Stimulated activated naive B cell treated with anti-CD40 and anti-IgM and Interleukin-4, amounts not matched to agents 10 μg/mL and 1 μg/mL and 100 μg/mL, for 72 hours (primary cell): ENCODE measurements around the gene RC3H2.
A peak's percentile ranks its signal among the peaks of the same experiment; 100 is the strongest.
"Not testable (repeated sequence)": the region's sequence is repeated elsewhere in the genome, so short reads cannot be mapped to it uniquely, and the experiment has no call there.

Experiments used
- ATAC-seq, 2 donors: fragments of 150-1000 bp; cut with Tn5 transposase; replicated peaks; 2 replicates each; pipeline ENCODE4 v1.10.0; 2021; ENCODE audit warnings: moderate library complexity in 1 of 2
- DNase-seq: peaks from one replicate; pipeline ENCODE4 v3.0.0; 2021
- H3K27ac Mint-ChIP-seq: one replicate; pipeline ENCODE4 v1.8.0; 2022; ENCODE audit warnings: mild to moderate bottlenecking, mixed read lengths
- H3K27me3 Mint-ChIP-seq, 2 donors: one replicate each; pipeline ENCODE4 v1.8.0; 2022; ENCODE audit warnings: mixed read lengths in 2 of 2
- H3K36me3 Mint-ChIP-seq, 2 donors: one replicate each; pipeline ENCODE4 v1.8.0; 2022; ENCODE audit warnings: mixed read lengths in 2 of 2, mild to moderate bottlenecking in 1 of 2
- H3K4me1 Mint-ChIP-seq, 2 donors: one replicate each; pipeline ENCODE4 v1.8.0; 2022; ENCODE audit warnings: mixed read lengths in 2 of 2, mild to moderate bottlenecking in 1 of 2
- H3K4me3 Mint-ChIP-seq, 2 donors: one replicate each; pipeline ENCODE4 v1.8.0; 2022; ENCODE audit warnings: mild to moderate bottlenecking in 2 of 2, mixed read lengths in 2 of 2, moderate library complexity in 1 of 2
- H3K9me3 Mint-ChIP-seq, 2 donors: one replicate each; pipeline ENCODE4 v1.8.0; 2022; ENCODE audit warnings: mixed read lengths in 2 of 2, mild to moderate bottlenecking in 1 of 2

Gene RC3H2

GRCh38 chr9:122845116-122845515, 60.0 kb downstream of the RC3H2 start:
- Mint-ChIP-seq H3K4me1 (peaks cover 0 to 5% of the 10 kb centered on the region in 2 donors), H3K36me3 (peaks cover 17 to 24% of the 10 kb centered on the region in 2 donors), H3K27me3 (no peaks in the 10 kb centered on the region), H3K4me3 (no peak overlapping the region), H3K9me3 (no peaks in the 10 kb centered on the region), H3K27ac (no peak overlapping the region)
- no peak for DNase-seq
- ATAC-seq: no peak

DNA sequence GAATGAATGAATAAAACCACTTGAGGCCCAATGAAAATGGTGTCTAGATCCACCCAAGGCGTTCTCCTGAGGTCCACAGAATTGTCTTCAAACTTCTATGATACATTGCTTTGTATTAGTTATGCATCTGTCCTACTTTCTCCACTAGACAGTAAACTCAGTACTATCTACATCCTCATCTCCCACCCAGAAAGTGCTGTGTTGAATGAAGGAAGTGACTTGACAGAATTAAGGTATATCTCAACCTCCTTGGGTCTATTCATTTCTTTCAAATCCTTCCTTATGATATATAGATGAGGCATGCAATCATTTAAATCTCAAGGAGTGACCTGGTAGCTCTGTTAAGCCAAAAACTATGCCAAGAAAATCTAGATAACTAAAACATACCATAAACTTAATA, 61.0 kb downstream of the RC3H2 start:
- DNase-seq: no peak
- peaks cover 17 to 20% of the 10 kb centered on the region in 2 donors for H3K36me3 Mint-ChIP-seq
- no peaks in the 10 kb centered on the region for H3K27me3 Mint-ChIP-seq
- peaks cover 0 to 4% of the 10 kb centered on the region in 2 donors for H3K9me3 Mint-ChIP-seq
- no peak overlapping the region for H3K4me3 Mint-ChIP-seq
- H3K4me1 Mint-ChIP-seq: peaks cover 0 to 5% of the 10 kb centered on the region in 2 donors
- no peak overlapping the region for H3K27ac Mint-ChIP-seq
- ATAC-seq: no peak

GRCh38 chr9:122841501-122841900, 63.7 kb downstream of the RC3H2 start:
- no peak overlapping the region for H3K27ac Mint-ChIP-seq
- H3K4me3 Mint-ChIP-seq: no peak overlapping the region
- no peaks in the 10 kb centered on the region for H3K27me3 Mint-ChIP-seq
- H3K36me3 Mint-ChIP-seq: peaks cover 6 to 8% of the 10 kb centered on the region in 2 donors
- peaks cover 0 to 4% of the 10 kb centered on the region in 2 donors for H3K9me3 Mint-ChIP-seq
- peaks cover 0 to under 1% of the 10 kb centered on the region in 2 donors for H3K4me1 Mint-ChIP-seq
- DNase-seq: no peak
- ATAC-seq: no peak

DNA sequence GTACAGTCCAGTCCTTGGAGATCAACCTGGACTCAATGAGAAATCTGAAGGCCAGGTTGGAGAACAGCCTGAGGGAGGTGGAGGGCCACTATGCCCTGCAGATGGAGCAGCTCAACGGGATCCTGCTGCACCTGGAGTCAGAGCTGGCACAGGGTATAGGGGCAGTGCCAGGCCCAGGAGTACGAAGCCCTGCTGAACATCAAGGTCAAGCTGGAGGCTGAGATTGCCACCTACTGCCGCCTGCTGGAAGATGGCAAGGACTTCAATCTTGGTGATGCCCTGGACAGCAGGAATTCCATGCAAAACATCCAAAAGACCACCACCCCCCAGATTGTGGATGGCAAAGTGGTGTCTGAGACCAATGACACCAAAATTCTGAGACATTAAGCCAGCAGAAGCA, 66.7 kb downstream of the RC3H2 start:
- H3K9me3 Mint-ChIP-seq, DNase-seq, H3K27ac Mint-ChIP-seq, ATAC-seq, H3K4me1 Mint-ChIP-seq, H3K4me3 Mint-ChIP-seq, H3K36me3 Mint-ChIP-seq, H3K27me3 Mint-ChIP-seq: not testable (repeated sequence)

- H3K4me3 Mint-ChIP-seq: no peak overlapping the region
Observed at GRCh38 chr9:122837266-122837850, 67.8 kb downstream of the RC3H2 start.

GRCh38 chr9:122835313-122835731, 69.8 kb downstream of the RC3H2 start:
- peak overlapping the region; percentile 37 for H3K27ac Mint-ChIP-seq
- no peaks in the 10 kb centered on the region for H3K36me3 Mint-ChIP-seq
- H3K4me3 Mint-ChIP-seq: peak overlapping the region; percentile 29 to 42
- peaks cover 8 to 10% of the 10 kb centered on the region in 2 donors for H3K4me1 Mint-ChIP-seq
- peak; percentile 27 to 39 for ATAC-seq
- H3K9me3 Mint-ChIP-seq: peaks cover 0 to 4% of the 10 kb centered on the region in 2 donors
- no peak for DNase-seq
- no peaks in the 10 kb centered on the region for H3K27me3 Mint-ChIP-seq

More at GRCh38 chr9:122837266-122837850, 67.8 kb downstream of the RC3H2 start:
- Mint-ChIP-seq H3K4me1 (peaks cover 8 to 10% of the 10 kb centered on the region in 2 donors), H3K27ac (no peak overlapping the region), H3K9me3 (peaks cover 0 to 4% of the 10 kb centered on the region in 2 donors), H3K27me3 (no peaks in the 10 kb centered on the region), H3K36me3 (no peaks in the 10 kb centered on the region)
- no peak for DNase-seq
- no peak for ATAC-seq

DNA sequence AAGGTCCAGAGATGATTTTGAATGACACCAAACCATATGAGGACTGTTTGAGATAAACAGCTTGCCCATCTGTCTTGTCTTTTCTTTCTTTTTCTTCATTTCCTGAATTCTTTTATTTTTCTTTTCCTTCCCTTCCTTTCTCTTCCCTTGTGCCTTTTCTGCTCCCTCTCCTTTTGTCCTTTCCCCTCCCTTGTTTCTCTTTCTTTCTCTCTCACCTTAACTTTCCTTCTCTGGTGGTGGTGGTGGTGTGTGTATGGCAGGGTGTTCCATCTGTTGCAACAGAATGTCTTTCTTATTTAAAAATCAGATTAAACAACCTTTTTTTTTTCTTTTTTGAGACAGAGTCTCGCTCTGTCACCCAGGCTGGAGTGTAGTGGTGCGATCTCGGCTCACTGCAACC, 73.0 kb downstream of the RC3H2 start:
- DNase-seq (no peak), ATAC-seq (no peak)
- H3K36me3 Mint-ChIP-seq: no peaks in the 10 kb centered on the region
- no peaks in the 10 kb centered on the region for H3K9me3 Mint-ChIP-seq
- peaks cover 11 to 17% of the 10 kb centered on the region in 2 donors for H3K4me1 Mint-ChIP-seq
- no peak overlapping the region for H3K4me3 Mint-ChIP-seq
- no peak overlapping the region for H3K27ac Mint-ChIP-seq
- H3K27me3 Mint-ChIP-seq: no peaks in the 10 kb centered on the region

DNA sequence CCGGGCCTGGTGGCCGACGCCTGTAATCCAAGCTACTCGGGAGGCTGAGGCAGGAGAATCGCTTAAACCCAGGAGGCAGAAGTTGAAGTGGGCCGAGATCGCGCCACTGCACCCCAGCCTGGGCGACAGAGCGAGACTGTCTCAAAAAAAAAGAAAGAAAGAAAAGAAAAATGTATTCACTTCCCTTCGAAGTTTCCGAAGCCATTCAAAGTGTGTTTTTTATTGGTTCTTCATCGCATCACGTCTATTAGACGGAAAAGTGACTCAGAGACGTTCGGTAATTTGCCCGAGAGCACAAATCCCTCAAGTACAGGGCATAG, 76.2 kb downstream of the RC3H2 start:
- Mint-ChIP-seq H3K4me1 (peaks cover 9 to 25% of the 10 kb centered on the region in 2 donors), H3K27ac (peak overlapping the region; percentile 96), H3K4me3 (peak overlapping the region; percentile 92 to 99)
- H3K9me3 Mint-ChIP-seq, H3K27me3 Mint-ChIP-seq, ATAC-seq, H3K36me3 Mint-ChIP-seq, DNase-seq: not testable (repeated sequence)

GRCh38 chr9:122827761-122828093, 77.4 kb downstream of the RC3H2 start:
- no peak for DNase-seq
- H3K36me3 Mint-ChIP-seq: peaks cover 4 to 12% of the 10 kb centered on the region in 2 donors
- peak overlapping the region; percentile 96 for H3K27ac Mint-ChIP-seq
- H3K4me1 Mint-ChIP-seq: peaks cover 13 to 30% of the 10 kb centered on the region in 2 donors
- H3K4me3 Mint-ChIP-seq: peak overlapping the region; percentile 92 to 99
- H3K27me3 Mint-ChIP-seq: no peaks in the 10 kb centered on the region
- H3K9me3 Mint-ChIP-seq: no peaks in the 10 kb centered on the region
- peak; percentile 17 to 20 for ATAC-seq

DNA sequence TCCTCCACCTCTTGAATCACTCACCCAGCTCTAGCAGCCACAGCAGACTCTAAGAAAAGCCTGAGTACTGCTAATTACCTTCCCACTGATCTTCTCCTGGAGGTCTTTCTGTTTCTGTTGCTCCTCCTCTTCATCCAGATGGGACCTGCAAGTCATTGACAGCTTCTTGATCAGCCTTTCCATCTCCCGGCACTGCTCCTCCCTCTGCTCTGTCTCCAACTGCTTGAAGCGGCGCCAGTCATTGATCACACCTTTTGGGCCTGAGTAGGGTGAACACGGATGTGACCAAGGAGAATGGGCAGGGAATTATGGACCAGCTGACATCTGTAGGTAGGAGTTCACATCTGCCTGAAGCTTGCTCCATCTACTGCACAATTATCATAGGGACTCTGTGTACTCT, 82.2 kb downstream of the RC3H2 start:
- Mint-ChIP-seq H3K4me3 (no peak overlapping the region), H3K27me3 (no peaks in the 10 kb centered on the region), H3K36me3 (peaks cover 8 to 32% of the 10 kb centered on the region in 2 donors), H3K27ac (peak overlapping the region; percentile 47), H3K4me1 (peaks cover 21 to 43% of the 10 kb centered on the region in 2 donors), H3K9me3 (no peaks in the 10 kb centered on the region)
- DNase-seq (no peak), ATAC-seq (no peak)

DNA sequence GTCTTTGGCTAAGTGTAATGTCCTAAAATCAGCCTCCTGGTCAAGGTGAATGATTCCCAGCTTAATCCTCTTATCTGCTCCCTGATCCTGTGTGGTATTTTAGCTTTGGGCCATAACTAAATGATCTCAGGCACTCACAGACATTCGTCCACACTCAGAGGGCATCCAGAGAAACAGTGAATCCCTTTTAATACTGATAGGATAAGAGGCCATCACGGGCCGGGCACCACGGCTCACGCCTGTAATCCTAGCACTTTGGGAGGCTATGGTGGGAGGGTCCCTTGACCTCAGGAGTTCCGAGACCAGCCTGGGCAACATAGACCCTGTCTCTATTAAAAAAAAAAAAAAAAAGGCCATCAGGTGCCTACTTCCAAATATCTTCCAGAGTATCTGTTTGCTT, 83.1 kb downstream of the RC3H2 start:
- H3K27me3 Mint-ChIP-seq: no peaks in the 10 kb centered on the region
- DNase-seq (no peak), ATAC-seq (no peak)
- no peak overlapping the region for H3K4me3 Mint-ChIP-seq
- H3K9me3 Mint-ChIP-seq: no peaks in the 10 kb centered on the region
- peaks cover 11 to 32% of the 10 kb centered on the region in 2 donors for H3K36me3 Mint-ChIP-seq
- peaks cover 18 to 34% of the 10 kb centered on the region in 2 donors for H3K4me1 Mint-ChIP-seq
- H3K27ac Mint-ChIP-seq: no peak overlapping the region

DNA sequence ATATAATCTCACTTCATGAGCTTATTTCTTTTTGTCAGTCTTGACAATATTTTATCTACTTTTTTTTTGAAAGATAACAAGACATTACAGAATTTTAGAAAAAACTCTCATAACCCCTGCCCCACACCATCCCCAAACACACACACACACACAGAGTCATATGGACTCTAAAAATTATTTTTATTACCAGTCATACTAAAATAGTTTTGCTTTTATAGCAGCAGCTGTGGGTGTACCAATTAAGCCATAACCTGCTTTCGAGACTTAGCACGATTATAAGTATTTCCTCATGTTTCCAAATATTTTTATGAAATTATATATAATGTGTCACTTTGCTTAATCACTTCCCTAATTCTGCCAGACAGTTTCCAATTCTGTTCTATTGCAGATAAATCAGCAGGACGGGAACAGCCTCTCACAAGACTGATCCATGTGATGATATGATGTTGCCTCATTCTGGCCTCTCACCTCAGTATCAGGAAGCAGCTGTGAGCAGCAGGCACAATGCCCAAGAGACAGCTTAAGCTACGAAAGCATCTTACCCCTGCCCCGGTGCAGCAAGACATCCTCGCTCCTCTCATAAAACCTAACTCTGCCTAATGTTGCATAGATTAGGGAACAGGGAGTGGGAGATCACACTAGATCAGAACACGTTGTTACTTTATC, 83.7 kb downstream of the RC3H2 start:
- DNase-seq: no peak
- Mint-ChIP-seq H3K9me3 (no peaks in the 10 kb centered on the region), H3K4me1 (peaks cover 14 to 33% of the 10 kb centered on the region in 2 donors), H3K27me3 (no peaks in the 10 kb centered on the region), H3K36me3 (peaks cover 12 to 36% of the 10 kb centered on the region in 2 donors), H3K27ac (peak overlapping the region; percentile 74), H3K4me3 (no peak overlapping the region)
- ATAC-seq: peak; percentile 50 to 51

GRCh38 chr9:122820490-122820845, 84.7 kb downstream of the RC3H2 start:
- Mint-ChIP-seq H3K36me3 (peaks cover 11 to 35% of the 10 kb centered on the region in 2 donors), H3K27ac (no peak overlapping the region), H3K27me3 (no peaks in the 10 kb centered on the region), H3K4me3 (no peak overlapping the region), H3K9me3 (no peaks in the 10 kb centered on the region), H3K4me1 (peaks cover 19 to 34% of the 10 kb centered on the region in 2 donors)
- DNase-seq (no peak), ATAC-seq (no peak)

DNA sequence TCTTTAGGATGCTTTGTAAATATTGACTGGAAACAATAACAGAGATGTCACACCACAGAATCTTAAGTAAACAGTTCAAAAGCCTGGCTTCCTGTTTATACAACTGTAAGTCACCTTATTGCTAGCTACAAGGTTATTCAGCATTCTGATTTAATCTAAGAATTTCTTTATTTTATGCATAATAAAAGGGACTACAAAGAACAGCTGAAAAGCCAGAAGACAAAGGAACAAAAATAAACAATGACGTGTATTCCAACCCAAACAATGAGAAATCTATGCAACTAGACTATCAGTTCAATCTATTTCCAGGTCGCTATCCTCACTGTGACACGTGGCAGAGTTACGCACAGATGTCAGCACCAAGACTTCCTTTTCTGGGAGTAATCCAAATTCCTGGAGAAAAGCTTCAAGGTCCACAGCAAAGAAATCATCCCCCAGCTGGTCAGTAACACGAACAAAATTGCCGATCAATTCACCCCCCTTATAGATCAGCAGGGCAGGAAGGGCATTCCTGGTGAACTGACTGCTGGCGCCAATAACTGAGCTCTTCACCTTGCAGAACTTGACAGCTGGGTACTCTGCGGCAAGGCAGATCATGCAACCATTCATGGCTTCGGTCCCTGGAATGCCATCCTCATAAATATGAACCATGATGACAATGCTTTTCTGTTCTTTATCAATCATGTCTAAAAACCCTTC, 85.2 kb downstream of the RC3H2 start:
- Mint-ChIP-seq H3K4me1 (peaks cover 21 to 40% of the 10 kb centered on the region in 2 donors), H3K9me3 (no peaks in the 10 kb centered on the region), H3K27ac (no peak overlapping the region), H3K27me3 (no peaks in the 10 kb centered on the region), H3K4me3 (no peak overlapping the region), H3K36me3 (peaks cover 11 to 37% of the 10 kb centered on the region in 2 donors)
- no peak for DNase-seq
- no peak for ATAC-seq

DNA sequence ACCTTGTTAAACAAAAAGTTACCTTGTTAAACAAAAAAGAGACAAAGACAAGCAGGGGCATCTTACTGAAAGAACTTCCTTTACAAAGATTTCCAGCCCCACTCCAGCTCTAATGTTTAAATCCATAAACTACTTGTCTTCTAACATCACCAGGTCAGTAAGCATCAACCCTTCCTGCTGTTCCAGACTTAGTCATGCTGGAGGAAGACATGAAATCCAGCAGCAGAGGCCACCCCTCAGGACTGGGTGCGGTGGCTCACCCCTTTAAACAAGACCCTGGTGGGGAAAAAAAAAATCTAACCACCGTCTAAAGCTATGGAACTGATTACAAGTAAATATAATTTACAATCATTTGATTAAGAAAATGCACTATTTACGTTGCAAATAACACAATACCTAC, 85.8 kb downstream of the RC3H2 start:
- no peak overlapping the region for H3K4me3 Mint-ChIP-seq
- ATAC-seq: no peak
- peaks cover 26 to 46% of the 10 kb centered on the region in 2 donors for H3K4me1 Mint-ChIP-seq
- no peak overlapping the region for H3K27ac Mint-ChIP-seq
- DNase-seq: no peak
- H3K36me3 Mint-ChIP-seq: peaks cover 11 to 40% of the 10 kb centered on the region in 2 donors
- no peaks in the 10 kb centered on the region for H3K27me3 Mint-ChIP-seq
- no peaks in the 10 kb centered on the region for H3K9me3 Mint-ChIP-seq
